AG09319 (cell line): ENCODE data around the gene PAPPA.
A peak's percentile ranks its signal among the peaks of the same experiment; 100 is the strongest.

Source experiments
- DNase-seq: peaks from one replicate; pipeline ENCODE4 v3.0.0-alpha.2; 2010; ENCODE audit warnings: low read depth; ENCODE audit errors: extremely low read depth
- TF ChIP-seq, protein P1 (sequence below): IDR thresholded peaks from 2 replicates; pipeline ENCODE4 v1.5.1; 2011; ENCODE audit warnings: low read depth, mild to moderate bottlenecking, inconsistent platforms, low read length, moderate library complexity

PAPPA gene

GRCh38 chr9:116286297-116286696, 132.7 kb downstream of the PAPPA start:
- DNase-seq, result no peak

DNA sequence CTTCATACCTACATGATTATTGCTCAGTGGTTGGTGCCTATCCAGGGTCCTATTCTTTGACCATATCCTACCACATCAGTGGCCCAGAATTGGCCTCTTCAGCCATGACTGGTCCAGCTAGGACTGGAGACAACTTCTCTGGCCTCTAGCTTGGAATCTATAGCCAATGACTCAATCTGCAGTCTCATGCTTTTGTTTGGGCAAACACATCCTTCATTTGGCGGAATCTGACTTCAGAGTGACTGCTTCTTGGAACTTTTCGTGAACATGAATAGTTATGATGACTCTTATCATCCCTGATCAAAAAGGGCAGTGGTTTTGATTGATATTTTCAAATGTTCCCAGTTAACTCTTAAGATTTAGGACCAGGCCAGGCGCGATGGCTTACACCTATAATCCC, 134.1 kb downstream of the PAPPA start:
- no peak for DNase-seq
- TF ChIP-seq, protein P1, sequence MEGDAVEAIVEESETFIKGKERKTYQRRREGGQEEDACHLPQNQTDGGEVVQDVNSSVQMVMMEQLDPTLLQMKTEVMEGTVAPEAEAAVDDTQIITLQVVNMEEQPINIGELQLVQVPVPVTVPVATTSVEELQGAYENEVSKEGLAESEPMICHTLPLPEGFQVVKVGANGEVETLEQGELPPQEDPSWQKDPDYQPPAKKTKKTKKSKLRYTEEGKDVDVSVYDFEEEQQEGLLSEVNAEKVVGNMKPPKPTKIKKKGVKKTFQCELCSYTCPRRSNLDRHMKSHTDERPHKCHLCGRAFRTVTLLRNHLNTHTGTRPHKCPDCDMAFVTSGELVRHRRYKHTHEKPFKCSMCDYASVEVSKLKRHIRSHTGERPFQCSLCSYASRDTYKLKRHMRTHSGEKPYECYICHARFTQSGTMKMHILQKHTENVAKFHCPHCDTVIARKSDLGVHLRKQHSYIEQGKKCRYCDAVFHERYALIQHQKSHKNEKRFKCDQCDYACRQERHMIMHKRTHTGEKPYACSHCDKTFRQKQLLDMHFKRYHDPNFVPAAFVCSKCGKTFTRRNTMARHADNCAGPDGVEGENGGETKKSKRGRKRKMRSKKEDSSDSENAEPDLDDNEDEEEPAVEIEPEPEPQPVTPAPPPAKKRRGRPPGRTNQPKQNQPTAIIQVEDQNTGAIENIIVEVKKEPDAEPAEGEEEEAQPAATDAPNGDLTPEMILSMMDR, result no peak

More at GRCh38 chr9:116286297-116286696, 132.7 kb downstream of the PAPPA start:
- TF ChIP-seq, protein P1, result no peak

GRCh38 chr9:116288658-116289057, 135.1 kb downstream of the PAPPA start:
- TF ChIP-seq, protein P1, result no peak
- peak; percentile 86 for DNase-seq

DNA sequence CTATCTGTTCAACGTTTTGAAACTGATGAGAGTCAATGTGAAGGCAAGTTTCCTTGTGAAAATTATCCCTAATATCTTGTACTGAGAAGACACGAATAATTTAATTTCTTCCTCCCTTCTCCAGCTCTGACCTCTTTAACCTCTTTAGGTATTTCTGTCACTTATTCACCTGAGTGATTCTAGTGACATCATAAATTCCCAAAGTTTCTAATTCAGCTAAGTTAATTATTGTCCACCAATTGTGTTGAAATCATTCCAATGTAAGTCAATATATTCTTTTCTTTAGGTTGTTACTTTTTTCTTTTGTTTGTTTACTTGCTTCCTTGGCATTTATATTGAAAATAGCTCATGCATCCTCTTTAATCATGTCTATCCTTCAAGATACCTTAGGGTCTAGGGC, 143.8 kb downstream of the PAPPA start:
- TF ChIP-seq, protein P1, result no peak
- no peak for DNase-seq

GRCh38 chr9:116298249-116298648, 144.7 kb downstream of the PAPPA start:
- DNase-seq, result no peak
- TF ChIP-seq, protein P1, result no peak

- DNase-seq, result no peak
- TF ChIP-seq, protein P1, result no peak
These were observed 145.3 kb downstream of the PAPPA start for GRCh38 chr9:116298878-116299391.

- TF ChIP-seq, protein P1, result no peak
- no peak for DNase-seq
These were observed 146.8 kb downstream of the PAPPA start for GRCh38 chr9:116300360-116300870.
